ENCODE results near the gene FER. TPM values are rescaled to one million over a fixed set of nuclear protein-coding genes. Genes with fewer than 3 reads are reported as not detected.

FER gene
- total and polyA plus RNA-seq, 8 donors, result 1.7 to 218 (median 24.0) TPM

DNA sequence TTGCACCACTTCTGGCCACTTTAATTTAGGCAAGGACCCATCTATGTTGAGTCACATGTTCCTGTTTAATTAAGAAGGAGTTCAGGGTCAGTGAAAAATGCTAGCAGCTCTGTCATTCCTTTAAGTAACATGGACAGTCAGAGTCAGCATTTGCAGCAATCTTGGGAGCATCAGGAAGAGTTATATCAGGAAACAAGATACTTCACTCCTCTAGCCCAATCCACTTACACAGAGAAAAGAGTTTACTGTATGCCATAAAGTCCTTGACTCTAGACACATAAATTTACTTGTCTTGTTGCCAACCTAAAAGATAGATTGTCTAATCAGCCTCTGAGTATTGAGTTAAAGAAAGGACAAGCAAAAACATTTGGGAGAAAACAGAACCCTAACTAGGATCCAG is 395.3 kb downstream of the FER start:
- Histone ChIP-seq H3K4me1 (peaks cover 0 to 10% (median 4%) of the 10 kb centered on the region in 4 donors), H3K36me3 (no peaks in the 10 kb centered on the region), H3K27ac (no peak overlapping the region), H3K4me3 (no peak overlapping the region), H3K9me3 (no peaks in the 10 kb centered on the region), H3K27me3 (no peaks in the 10 kb centered on the region)
- intact Hi-C loops (cut with DNase I; ENCODE audit: low total_unique reads), result no loop called here
- TF ChIP-seq POLR2AphosphoS5 (IDR thresholded peaks at IDR 0.05) (no peak), EP300 (IDR thresholded peaks at IDR 0.05) (no peak), POLR2A (IDR thresholded peaks at IDR 0.05) (no peak)
- TF ChIP-seq, protein P1, sequence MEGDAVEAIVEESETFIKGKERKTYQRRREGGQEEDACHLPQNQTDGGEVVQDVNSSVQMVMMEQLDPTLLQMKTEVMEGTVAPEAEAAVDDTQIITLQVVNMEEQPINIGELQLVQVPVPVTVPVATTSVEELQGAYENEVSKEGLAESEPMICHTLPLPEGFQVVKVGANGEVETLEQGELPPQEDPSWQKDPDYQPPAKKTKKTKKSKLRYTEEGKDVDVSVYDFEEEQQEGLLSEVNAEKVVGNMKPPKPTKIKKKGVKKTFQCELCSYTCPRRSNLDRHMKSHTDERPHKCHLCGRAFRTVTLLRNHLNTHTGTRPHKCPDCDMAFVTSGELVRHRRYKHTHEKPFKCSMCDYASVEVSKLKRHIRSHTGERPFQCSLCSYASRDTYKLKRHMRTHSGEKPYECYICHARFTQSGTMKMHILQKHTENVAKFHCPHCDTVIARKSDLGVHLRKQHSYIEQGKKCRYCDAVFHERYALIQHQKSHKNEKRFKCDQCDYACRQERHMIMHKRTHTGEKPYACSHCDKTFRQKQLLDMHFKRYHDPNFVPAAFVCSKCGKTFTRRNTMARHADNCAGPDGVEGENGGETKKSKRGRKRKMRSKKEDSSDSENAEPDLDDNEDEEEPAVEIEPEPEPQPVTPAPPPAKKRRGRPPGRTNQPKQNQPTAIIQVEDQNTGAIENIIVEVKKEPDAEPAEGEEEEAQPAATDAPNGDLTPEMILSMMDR (IDR thresholded peaks at IDR 0.05), result no peak
- DNase-seq, result no peak

DNA sequence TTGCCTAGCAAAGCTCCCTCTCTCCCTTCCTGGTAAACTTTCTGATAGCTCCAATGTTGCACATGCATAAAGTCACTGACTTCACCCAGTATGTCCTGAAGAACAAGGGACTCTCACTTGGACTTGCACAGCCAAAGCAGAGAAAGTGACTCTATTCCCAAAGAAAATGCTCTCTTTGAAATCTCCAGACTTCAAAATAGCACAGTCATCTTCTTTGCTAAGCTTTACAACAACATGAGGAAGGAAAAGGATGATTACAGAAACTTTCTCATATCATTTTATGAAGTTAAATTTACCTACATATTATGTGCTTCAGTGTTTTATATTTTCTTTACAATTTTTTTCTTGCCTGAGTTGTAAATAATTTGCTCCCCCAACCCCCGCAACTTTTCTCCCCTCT is 397.4 kb downstream of the FER start:
- no peaks in the 10 kb centered on the region for H3K27me3 ChIP-seq
- H3K27ac ChIP-seq, result no peak overlapping the region
- H3K4me1 ChIP-seq, result peaks cover 0 to 10% (median 4%) of the 10 kb centered on the region in 4 donors
- 91 to 98% (median 95%) methylated on average over 1 of the region's 1 CpG for WGBS, 5 donors
- H3K4me3 ChIP-seq, result no peak overlapping the region
- no peak for TF ChIP-seq POLR2AphosphoS5 (IDR thresholded peaks at IDR 0.05)
- TF ChIP-seq EP300 (IDR thresholded peaks at IDR 0.05), result no peak
- no peak for TF ChIP-seq POLR2A (IDR thresholded peaks at IDR 0.05)
- TF ChIP-seq, protein P1 (IDR thresholded peaks at IDR 0.05), result no peak
- no peaks in the 10 kb centered on the region for H3K36me3 ChIP-seq
- intact Hi-C loops (cut with DNase I; ENCODE audit: low total_unique reads), result no loop called here
- H3K9me3 ChIP-seq, result no peaks in the 10 kb centered on the region
- no peak for DNase-seq

DNA sequence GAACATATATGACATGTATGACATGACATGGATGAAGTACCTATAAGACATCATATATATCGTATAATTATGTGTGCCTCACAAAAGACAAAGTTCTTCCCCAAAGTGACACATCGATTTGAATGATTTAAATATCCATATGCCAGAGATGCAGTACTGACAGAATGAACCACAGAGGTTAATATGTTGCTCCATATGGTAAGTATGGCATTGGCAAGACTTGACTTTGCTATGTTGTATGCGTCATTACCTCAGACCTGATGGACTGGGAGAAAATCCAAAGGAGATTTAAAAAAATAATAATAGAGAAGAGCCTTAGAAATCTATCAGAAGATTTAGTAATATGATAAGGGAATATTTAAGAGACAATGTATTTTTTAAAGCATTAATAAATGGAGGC is 398.9 kb downstream of the FER start:
- no peak for DNase-seq
- no peaks in the 10 kb centered on the region for H3K9me3 ChIP-seq
- 92 to 97% (median 93%) methylated on average over 3 of the region's 3 CpGs for WGBS, 5 donors
- TF ChIP-seq, protein P1 (IDR thresholded peaks at IDR 0.05), result no peak
- no peak for TF ChIP-seq POLR2A (IDR thresholded peaks at IDR 0.05)
- no peak for TF ChIP-seq POLR2AphosphoS5 (IDR thresholded peaks at IDR 0.05)
- TF ChIP-seq EP300 (IDR thresholded peaks at IDR 0.05), result no peak
- peaks cover 0 to 10% (median 4%) of the 10 kb centered on the region in 4 donors for H3K4me1 ChIP-seq
- H3K36me3 ChIP-seq, result no peaks in the 10 kb centered on the region
- H3K4me3 ChIP-seq, result no peak overlapping the region
- intact Hi-C loops (cut with DNase I; ENCODE audit: low total_unique reads), result no loop called here
- H3K27me3 ChIP-seq, result no peaks in the 10 kb centered on the region
- no peak overlapping the region for H3K27ac ChIP-seq

DNA sequence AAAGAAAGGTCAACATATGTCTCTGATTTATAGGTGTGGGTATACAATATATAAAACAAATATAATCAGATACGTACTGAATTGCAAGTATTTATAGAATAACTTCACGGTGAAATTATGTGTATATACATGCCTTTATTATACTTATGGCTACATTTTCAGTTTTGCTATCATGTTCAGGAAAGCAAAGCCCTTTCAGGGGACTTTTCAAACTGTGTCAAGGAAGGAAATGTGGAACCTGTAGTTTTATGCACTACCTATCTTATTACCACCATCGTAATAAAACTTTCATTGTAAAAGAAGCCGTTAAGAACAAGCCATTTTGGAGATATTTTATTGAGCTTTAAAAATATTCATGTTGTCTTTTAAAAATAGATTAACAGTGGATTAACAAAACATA is 404.9 kb downstream of the FER start:
- Histone ChIP-seq H3K4me3 (no peak overlapping the region), H3K4me1 (no peaks in the 10 kb centered on the region), H3K9me3 (no peaks in the 10 kb centered on the region), H3K27ac (no peak overlapping the region), H3K27me3 (no peaks in the 10 kb centered on the region), H3K36me3 (no peaks in the 10 kb centered on the region)
- no peak for DNase-seq
- 93 to 98% (median 95%) methylated on average over 4 of the region's 4 CpGs for WGBS, 5 donors
- intact Hi-C loops (cut with DNase I; ENCODE audit: low total_unique reads), result no loop called here
- TF ChIP-seq EP300 (IDR thresholded peaks at IDR 0.05) (no peak), POLR2AphosphoS5 (IDR thresholded peaks at IDR 0.05) (no peak), POLR2A (IDR thresholded peaks at IDR 0.05) (no peak)

DNA sequence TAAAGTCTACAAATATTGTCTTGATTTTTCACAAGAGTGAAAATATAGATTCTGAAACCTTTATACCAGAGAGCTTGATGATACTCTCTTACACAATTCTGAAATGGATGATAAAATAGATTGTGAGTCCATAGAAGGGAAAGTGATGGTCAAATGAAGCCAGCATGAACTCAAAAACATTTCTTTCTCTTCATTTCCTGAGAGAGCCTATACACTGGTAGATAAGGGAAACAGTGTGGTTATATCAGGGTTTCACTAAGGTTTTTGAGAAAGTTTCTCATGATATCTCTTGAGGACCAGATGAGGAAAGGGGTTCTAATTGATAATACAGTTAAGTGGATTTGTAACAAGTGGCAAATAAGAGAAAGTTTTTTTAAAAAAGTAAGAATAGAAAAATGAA is 407.9 kb downstream of the FER start:
- DNase-seq, result no peak
- intact Hi-C loops (cut with DNase I; ENCODE audit: low total_unique reads), result no loop called here
- no peaks in the 10 kb centered on the region for H3K27me3 ChIP-seq
- no peak for TF ChIP-seq POLR2AphosphoS5 (IDR thresholded peaks at IDR 0.05)
- TF ChIP-seq, protein P1 (IDR thresholded peaks at IDR 0.05), result no peak
- no peak for TF ChIP-seq EP300 (IDR thresholded peaks at IDR 0.05)
- TF ChIP-seq POLR2A (IDR thresholded peaks at IDR 0.05), result no peak
- no peak overlapping the region for H3K27ac ChIP-seq
- no peaks in the 10 kb centered on the region for H3K4me1 ChIP-seq
- no peak overlapping the region for H3K4me3 ChIP-seq
- H3K36me3 ChIP-seq, result no peaks in the 10 kb centered on the region
- H3K9me3 ChIP-seq, result no peaks in the 10 kb centered on the region
